Measurements from ENCODE around the gene NFASC.

The NFASC gene

GRCh38 chr1:204983136-204983535 lies 112.5 kb downstream of the NFASC start:
- H3K36me3 ChIP-seq (ENCODE audit: control insufficient read depth, insufficient read depth, low read length): no peaks in the 10 kb centered on the region

DNA sequence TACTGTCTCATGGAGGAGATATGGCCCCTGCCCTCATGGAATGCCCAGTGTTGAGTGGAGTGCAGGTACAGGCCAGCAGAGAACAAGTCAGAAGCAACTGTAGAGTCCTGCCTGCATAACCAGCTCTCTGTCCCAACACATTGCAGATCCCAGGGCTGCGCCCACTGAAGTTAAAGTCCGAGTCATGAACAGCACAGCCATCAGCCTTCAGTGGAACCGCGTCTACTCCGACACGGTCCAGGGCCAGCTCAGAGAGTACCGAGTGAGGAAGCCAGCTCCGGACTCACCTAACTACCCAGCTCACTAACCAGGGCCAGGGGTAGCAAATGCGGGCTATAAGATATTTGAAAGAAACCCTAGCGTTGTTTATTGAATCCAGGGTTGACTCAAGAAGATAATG lies 113.2 kb downstream of the NFASC start:
- Histone ChIP-seq H3K36me3 (ENCODE audit: control insufficient read depth, insufficient read depth, low read length) (no peaks in the 10 kb centered on the region), H3K27me3 (ENCODE audit: control insufficient read depth, insufficient read depth, low read length) (no peaks in the 10 kb centered on the region)

More at GRCh38 chr1:204983136-204983535, 112.5 kb downstream of the NFASC start:
- H3K9ac ChIP-seq (ENCODE audit: low read length): no peak overlapping the region
- H3K4me1 ChIP-seq (ENCODE audit: control insufficient read depth, insufficient read depth, low read length): no peaks in the 10 kb centered on the region
- no peaks in the 10 kb centered on the region for H3K9me3 ChIP-seq (ENCODE audit: control insufficient read depth, low read length)
- no peaks in the 10 kb centered on the region for H3K27me3 ChIP-seq (ENCODE audit: control insufficient read depth, insufficient read depth, low read length)
- H3K4me3 ChIP-seq (ENCODE audit: low read length): no peak overlapping the region

GRCh38 chr1:204984499-204984898 lies 113.8 kb downstream of the NFASC start:
- Histone ChIP-seq H3K36me3 (ENCODE audit: control insufficient read depth, insufficient read depth, low read length) (no peaks in the 10 kb centered on the region), H3K9me3 (ENCODE audit: control insufficient read depth, low read length) (no peaks in the 10 kb centered on the region), H3K4me3 (ENCODE audit: low read length) (no peak overlapping the region), H3K9ac (ENCODE audit: low read length) (no peak overlapping the region), H3K27me3 (ENCODE audit: control insufficient read depth, insufficient read depth, low read length) (no peaks in the 10 kb centered on the region), H3K4me1 (ENCODE audit: control insufficient read depth, insufficient read depth, low read length) (no peaks in the 10 kb centered on the region)

More for the DNA sequence above, 113.2 kb downstream of the NFASC start:
- H3K9me3 ChIP-seq (ENCODE audit: control insufficient read depth, low read length): no peaks in the 10 kb centered on the region
- H3K4me1 ChIP-seq (ENCODE audit: control insufficient read depth, insufficient read depth, low read length): no peaks in the 10 kb centered on the region
- H3K4me3 ChIP-seq (ENCODE audit: low read length): no peak overlapping the region
- H3K9ac ChIP-seq (ENCODE audit: low read length): no peak overlapping the region

- Histone ChIP-seq H3K4me1 (ENCODE audit: control insufficient read depth, insufficient read depth, low read length) (no peaks in the 10 kb centered on the region), H3K9ac (ENCODE audit: low read length) (no peak overlapping the region), H3K9me3 (ENCODE audit: control insufficient read depth, low read length) (no peaks in the 10 kb centered on the region), H3K4me3 (ENCODE audit: low read length) (no peak overlapping the region), H3K27me3 (ENCODE audit: control insufficient read depth, insufficient read depth, low read length) (no peaks in the 10 kb centered on the region), H3K36me3 (ENCODE audit: control insufficient read depth, insufficient read depth, low read length) (no peaks in the 10 kb centered on the region)
Observed at GRCh38 chr1:204986181-204986580, 115.5 kb downstream of the NFASC start.

GRCh38 chr1:204987689-204988088 lies 117.0 kb downstream of the NFASC start:
- H3K4me1 ChIP-seq (ENCODE audit: control insufficient read depth, insufficient read depth, low read length): no peaks in the 10 kb centered on the region
- no peaks in the 10 kb centered on the region for H3K9me3 ChIP-seq (ENCODE audit: control insufficient read depth, low read length)
- no peaks in the 10 kb centered on the region for H3K27me3 ChIP-seq (ENCODE audit: control insufficient read depth, insufficient read depth, low read length)
- H3K9ac ChIP-seq (ENCODE audit: low read length): no peak overlapping the region
- H3K36me3 ChIP-seq (ENCODE audit: control insufficient read depth, insufficient read depth, low read length): no peaks in the 10 kb centered on the region
- H3K4me3 ChIP-seq (ENCODE audit: low read length): no peak overlapping the region

- H3K4me1 ChIP-seq (ENCODE audit: control insufficient read depth, insufficient read depth, low read length): no peaks in the 10 kb centered on the region
- no peaks in the 10 kb centered on the region for H3K9me3 ChIP-seq (ENCODE audit: control insufficient read depth, low read length)
- no peak overlapping the region for H3K4me3 ChIP-seq (ENCODE audit: low read length)
- no peaks in the 10 kb centered on the region for H3K27me3 ChIP-seq (ENCODE audit: control insufficient read depth, insufficient read depth, low read length)
- H3K36me3 ChIP-seq (ENCODE audit: control insufficient read depth, insufficient read depth, low read length): no peaks in the 10 kb centered on the region
- no peak overlapping the region for H3K9ac ChIP-seq (ENCODE audit: low read length)
Observed at GRCh38 chr1:204988196-204988595, 117.5 kb downstream of the NFASC start.

- no peaks in the 10 kb centered on the region for H3K9me3 ChIP-seq (ENCODE audit: control insufficient read depth, low read length)
- H3K4me1 ChIP-seq (ENCODE audit: control insufficient read depth, insufficient read depth, low read length): no peaks in the 10 kb centered on the region
- no peaks in the 10 kb centered on the region for H3K27me3 ChIP-seq (ENCODE audit: control insufficient read depth, insufficient read depth, low read length)
- H3K9ac ChIP-seq (ENCODE audit: low read length): no peak overlapping the region
- no peak overlapping the region for H3K4me3 ChIP-seq (ENCODE audit: low read length)
- H3K36me3 ChIP-seq (ENCODE audit: control insufficient read depth, insufficient read depth, low read length): no peaks in the 10 kb centered on the region
Observed at GRCh38 chr1:204989266-204990058, 118.8 kb downstream of the NFASC start.

GRCh38 chr1:204990059-204990664 lies 119.5 kb downstream of the NFASC start:
- H3K4me3 ChIP-seq (ENCODE audit: low read length): no peak overlapping the region
- no peaks in the 10 kb centered on the region for H3K27me3 ChIP-seq (ENCODE audit: control insufficient read depth, insufficient read depth, low read length)
- H3K9ac ChIP-seq (ENCODE audit: low read length): no peak overlapping the region
- no peaks in the 10 kb centered on the region for H3K4me1 ChIP-seq (ENCODE audit: control insufficient read depth, insufficient read depth, low read length)
- no peaks in the 10 kb centered on the region for H3K9me3 ChIP-seq (ENCODE audit: control insufficient read depth, low read length)
- no peaks in the 10 kb centered on the region for H3K36me3 ChIP-seq (ENCODE audit: control insufficient read depth, insufficient read depth, low read length)

DNA sequence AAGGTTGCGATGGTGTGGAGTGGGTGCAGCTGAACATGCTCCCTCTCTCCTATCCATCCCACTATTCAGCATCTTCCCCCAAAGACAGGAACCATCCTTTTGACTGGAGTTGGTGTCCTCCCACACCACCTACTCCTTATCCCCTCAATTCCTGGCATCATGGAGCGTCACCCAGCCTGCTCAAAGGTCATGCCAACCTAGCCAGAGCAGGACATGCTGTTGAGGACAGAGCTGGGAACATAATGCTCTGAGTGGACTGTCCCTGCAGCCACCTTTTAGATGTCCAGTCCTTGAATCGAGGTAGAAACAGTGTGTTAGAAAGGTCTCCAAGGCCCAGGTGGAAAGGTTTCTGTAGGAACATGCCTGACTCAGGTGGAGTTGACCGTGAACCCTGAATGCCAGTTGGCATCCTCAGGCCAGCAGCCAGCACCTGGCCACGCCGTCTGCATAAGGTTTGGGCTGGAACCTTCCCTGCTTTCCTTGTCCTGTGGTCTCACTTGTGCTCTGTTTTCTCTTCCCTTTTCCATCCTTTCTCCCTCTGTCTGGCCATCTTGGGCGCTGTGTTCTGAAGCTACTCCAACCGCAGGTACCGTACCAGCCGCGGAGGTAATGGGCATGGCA lies 120.2 kb downstream of the NFASC start:
- no peaks in the 10 kb centered on the region for H3K9me3 ChIP-seq (ENCODE audit: control insufficient read depth, low read length)
- H3K4me1 ChIP-seq (ENCODE audit: control insufficient read depth, insufficient read depth, low read length): no peaks in the 10 kb centered on the region
- no peak overlapping the region for H3K4me3 ChIP-seq (ENCODE audit: low read length)
- H3K9ac ChIP-seq (ENCODE audit: low read length): no peak overlapping the region
- H3K36me3 ChIP-seq (ENCODE audit: control insufficient read depth, insufficient read depth, low read length): no peaks in the 10 kb centered on the region
- no peaks in the 10 kb centered on the region for H3K27me3 ChIP-seq (ENCODE audit: control insufficient read depth, insufficient read depth, low read length)

DNA sequence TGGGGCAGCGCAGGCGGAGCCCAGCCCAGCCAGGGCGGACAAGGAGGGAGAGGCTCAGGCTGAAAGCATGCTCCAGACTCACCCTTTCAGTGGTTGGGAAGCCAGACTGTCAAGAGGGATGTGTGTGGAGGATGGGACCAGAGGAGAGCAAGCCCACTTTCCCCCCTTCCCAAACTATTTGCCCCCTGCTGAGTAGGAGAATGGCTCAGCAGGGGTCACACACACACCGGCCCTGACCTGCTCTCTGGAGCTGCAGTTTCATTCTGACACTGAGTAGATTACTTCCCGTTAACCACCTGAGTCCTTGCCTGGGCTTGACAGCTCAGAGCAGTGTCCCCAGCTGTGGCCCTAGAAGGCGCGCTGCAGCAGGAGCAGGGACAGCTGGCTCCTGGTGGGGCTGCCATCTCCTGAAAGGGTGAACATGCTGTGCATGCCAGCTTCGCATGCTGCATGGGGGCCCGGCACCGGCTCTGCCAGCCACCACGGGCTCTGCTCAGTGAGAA lies 120.7 kb downstream of the NFASC start:
- Histone ChIP-seq H3K9ac (ENCODE audit: low read length) (no peak overlapping the region), H3K4me3 (ENCODE audit: low read length) (no peak overlapping the region), H3K27me3 (ENCODE audit: control insufficient read depth, insufficient read depth, low read length) (no peaks in the 10 kb centered on the region), H3K4me1 (ENCODE audit: control insufficient read depth, insufficient read depth, low read length) (no peaks in the 10 kb centered on the region), H3K36me3 (ENCODE audit: control insufficient read depth, insufficient read depth, low read length) (no peaks in the 10 kb centered on the region), H3K9me3 (ENCODE audit: control insufficient read depth, low read length) (no peaks in the 10 kb centered on the region)

DNA sequence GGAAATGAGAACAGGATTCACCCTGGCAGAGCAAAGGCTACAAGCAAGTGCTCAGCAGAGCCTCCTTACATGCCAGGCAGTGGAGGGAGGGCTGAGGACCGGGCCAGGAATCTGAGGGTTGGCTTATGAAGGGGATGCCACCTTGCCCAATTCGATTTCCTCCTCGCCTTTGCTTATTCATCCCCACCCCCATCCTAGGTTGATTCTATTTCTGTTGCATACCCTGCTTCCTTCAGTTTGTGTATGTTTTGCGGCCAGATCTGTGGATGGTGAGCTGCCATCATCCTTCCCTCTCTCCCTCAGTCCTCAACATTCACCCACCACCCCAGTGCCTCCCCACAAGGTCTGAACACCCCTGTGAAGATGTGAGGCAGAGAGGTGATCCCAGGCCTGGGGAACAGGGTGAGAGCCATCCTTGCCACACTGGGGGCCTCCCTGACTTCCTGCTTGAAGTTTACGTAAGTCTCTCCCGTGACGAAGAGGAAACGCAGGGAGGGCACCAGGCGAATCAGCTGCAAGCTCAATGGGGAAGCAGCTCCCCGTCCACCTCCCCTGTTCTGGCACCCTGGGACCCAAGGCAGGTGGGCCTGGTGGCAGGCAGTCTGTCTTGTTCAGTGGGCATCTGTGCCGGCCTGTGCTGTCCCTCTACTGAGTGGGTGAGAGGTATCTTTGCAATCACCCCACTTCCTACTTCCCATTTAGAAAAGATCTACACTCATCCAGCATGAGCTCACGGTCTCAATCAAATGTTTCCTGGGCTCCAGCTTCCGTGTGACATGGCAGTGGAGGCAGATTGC lies 121.7 kb downstream of the NFASC start:
- Histone ChIP-seq H3K9me3 (ENCODE audit: control insufficient read depth, low read length) (no peaks in the 10 kb centered on the region), H3K27me3 (ENCODE audit: control insufficient read depth, insufficient read depth, low read length) (no peaks in the 10 kb centered on the region), H3K36me3 (ENCODE audit: control insufficient read depth, insufficient read depth, low read length) (no peaks in the 10 kb centered on the region), H3K4me3 (ENCODE audit: low read length) (no peak overlapping the region), H3K9ac (ENCODE audit: low read length) (no peak overlapping the region), H3K4me1 (ENCODE audit: control insufficient read depth, insufficient read depth, low read length) (no peaks in the 10 kb centered on the region)

- no peaks in the 10 kb centered on the region for H3K36me3 ChIP-seq (ENCODE audit: control insufficient read depth, insufficient read depth, low read length)
- no peak overlapping the region for H3K9ac ChIP-seq (ENCODE audit: low read length)
- no peaks in the 10 kb centered on the region for H3K27me3 ChIP-seq (ENCODE audit: control insufficient read depth, insufficient read depth, low read length)
- H3K4me1 ChIP-seq (ENCODE audit: control insufficient read depth, insufficient read depth, low read length): no peaks in the 10 kb centered on the region
- no peaks in the 10 kb centered on the region for H3K9me3 ChIP-seq (ENCODE audit: control insufficient read depth, low read length)
- no peak overlapping the region for H3K4me3 ChIP-seq (ENCODE audit: low read length)
Observed at GRCh38 chr1:204992998-204993314, 122.3 kb downstream of the NFASC start.
